HEK293T (cell line): ENCODE data around the gene KCNMA1.

Experiments used
- CTCF ChIA-PET: fragments of 350-600 bp; formaldehyde crosslinking; extraction: SDS; loops from one replicate; lab custom pipeline; 2021; ENCODE audit warnings: antibody characterized with exemption, inconsistent platforms; lab: Yijun Ruan, JAX
- POLR2A ChIA-PET: fragments of 350-600 bp; formaldehyde crosslinking; extraction: SDS; loops from one replicate; lab custom pipeline; 2020; ENCODE audit warnings: antibody characterized with exemption, inconsistent platforms; lab: Yijun Ruan, JAX
- DNase-seq: peaks from one replicate; pipeline ENCODE4 v3.0.0; 2012; ENCODE audit warnings: mixed read lengths; ENCODE audit errors: extremely low spot score
- ARNT ChIP-seq: fragments of 450-650 bp; IDR thresholded peaks from 2 replicates; pipeline ENCODE4 v1.6.1; 2017; ENCODE audit warnings: mild to moderate bottlenecking
- BHLHE40 ChIP-seq: fragments of 450-650 bp; IDR thresholded peaks from 2 replicates; pipeline ENCODE4 v1.6.1; 2016; ENCODE audit warnings: mild to moderate bottlenecking, moderate library complexity, borderline replicate concordance
- CTBP1 ChIP-seq: fragments of 450-650 bp; IDR thresholded peaks from 2 replicates; pipeline ENCODE4 v1.6.1; 2016; ENCODE audit warnings: borderline replicate concordance
- ELF4 ChIP-seq: fragments of 450-650 bp; IDR thresholded peaks from 2 replicates; pipeline ENCODE4 v1.6.1; 2017; ENCODE audit warnings: antibody characterized with exemption
- FOXA1 ChIP-seq: fragments of 450-650 bp; IDR thresholded peaks from 2 replicates; pipeline ENCODE4 v1.6.1; 2016; ENCODE audit warnings: mild to moderate bottlenecking
- FOXK2 ChIP-seq: fragments of 450-650 bp; IDR thresholded peaks from 2 replicates; pipeline ENCODE4 v1.6.1; 2016; ENCODE audit warnings: mild to moderate bottlenecking
- FOXM1 ChIP-seq: fragments of 450-650 bp; IDR thresholded peaks from 2 replicates; pipeline ENCODE4 v1.6.1; 2017; ENCODE audit warnings: mild to moderate bottlenecking, borderline replicate concordance
- HDGF ChIP-seq: fragments of 450-650 bp; IDR thresholded peaks from 2 replicates; pipeline ENCODE4 v1.6.1; 2017; ENCODE audit warnings: antibody characterized with exemption, borderline replicate concordance
- L3MBTL2 ChIP-seq: fragments of 450-650 bp; conservative IDR thresholded peaks from 2 replicates; pipeline ENCODE4 v1.6.1; 2016; ENCODE audit warnings: mild to moderate bottlenecking
- LEF1 ChIP-seq: fragments of 450-650 bp; IDR thresholded peaks from 2 replicates; pipeline ENCODE4 v1.6.1; 2017; ENCODE audit warnings: mild to moderate bottlenecking, borderline replicate concordance
- NFRKB ChIP-seq: fragments of 450-650 bp; IDR thresholded peaks from 2 replicates; pipeline ENCODE4 v1.6.1; 2016; ENCODE audit warnings: mild to moderate bottlenecking, moderate library complexity
- SP1 ChIP-seq: fragments of 450-650 bp; IDR thresholded peaks from 2 replicates; pipeline ENCODE4 v1.6.1; 2017
- SUZ12 ChIP-seq: fragments of 450-650 bp; IDR thresholded peaks from 2 replicates; pipeline ENCODE4 v1.6.1; 2016; ENCODE audit warnings: mild to moderate bottlenecking
- TARDBP ChIP-seq: fragments of 450-650 bp; IDR thresholded peaks from 2 replicates; pipeline ENCODE4 v1.6.1; 2016
- ZNF384 ChIP-seq: fragments of 450-650 bp; IDR thresholded peaks from 2 replicates; pipeline ENCODE4 v1.6.1; 2016
- TF ChIP-seq, protein P1 (sequence below): fragments of 450-650 bp; IDR thresholded peaks from 2 replicates; pipeline ENCODE4 v1.6.1; 2016

The KCNMA1 gene

DNA sequence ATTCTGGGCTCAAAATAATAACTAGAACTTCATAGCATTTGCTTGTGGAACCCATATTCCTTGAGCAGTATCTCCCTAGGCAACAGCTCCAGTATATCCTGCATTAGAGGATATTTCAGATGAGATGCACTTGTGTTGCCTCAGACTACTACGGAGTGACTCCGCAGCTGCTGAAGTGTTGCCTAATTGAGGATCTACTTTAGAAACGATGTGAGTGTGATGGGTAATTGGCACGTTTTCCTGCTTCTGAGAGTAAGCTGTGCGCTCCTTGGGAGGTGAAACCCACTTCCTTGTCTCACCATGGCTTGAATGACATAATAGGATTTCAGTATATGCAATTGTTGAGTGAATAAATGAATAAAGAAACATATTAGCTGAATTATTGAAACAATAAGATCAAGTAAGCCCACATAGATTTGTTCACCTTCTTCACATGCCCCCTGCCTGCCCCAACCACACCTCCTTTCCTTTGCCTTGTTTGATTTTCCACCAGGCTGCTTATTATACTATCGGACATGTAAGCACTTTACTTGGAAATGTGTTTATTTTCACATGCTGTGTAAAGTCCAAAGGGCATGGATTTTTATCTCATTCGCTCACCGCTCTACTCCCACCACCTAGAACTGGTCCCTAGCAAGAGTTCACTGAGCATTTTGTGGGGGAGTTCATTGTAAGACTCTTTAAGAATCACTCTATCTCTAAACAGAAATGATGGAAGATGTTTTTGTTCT lies 303.8 kb downstream of the KCNMA1 start:
- TF ChIP-seq CTBP1 (no peak), ZNF384 (no peak), SP1 (no peak), ELF4 (no peak), NFRKB (no peak), FOXA1 (no peak), TARDBP (no peak), BHLHE40 (no peak)
- TF ChIP-seq, protein P1, sequence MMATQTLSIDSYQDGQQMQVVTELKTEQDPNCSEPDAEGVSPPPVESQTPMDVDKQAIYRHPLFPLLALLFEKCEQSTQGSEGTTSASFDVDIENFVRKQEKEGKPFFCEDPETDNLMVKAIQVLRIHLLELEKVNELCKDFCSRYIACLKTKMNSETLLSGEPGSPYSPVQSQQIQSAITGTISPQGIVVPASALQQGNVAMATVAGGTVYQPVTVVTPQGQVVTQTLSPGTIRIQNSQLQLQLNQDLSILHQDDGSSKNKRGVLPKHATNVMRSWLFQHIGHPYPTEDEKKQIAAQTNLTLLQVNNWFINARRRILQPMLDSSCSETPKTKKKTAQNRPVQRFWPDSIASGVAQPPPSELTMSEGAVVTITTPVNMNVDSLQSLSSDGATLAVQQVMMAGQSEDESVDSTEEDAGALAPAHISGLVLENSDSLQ: no peak
- CTCF ChIA-PET: interaction anchor here (1.9 kb wide), 1 partner anchor 159 kb away, joined by 4 read pairs; no protein-coding TSS in a partner anchor
- DNase-seq: no peak
- POLR2A ChIA-PET: no interaction called here

DNA sequence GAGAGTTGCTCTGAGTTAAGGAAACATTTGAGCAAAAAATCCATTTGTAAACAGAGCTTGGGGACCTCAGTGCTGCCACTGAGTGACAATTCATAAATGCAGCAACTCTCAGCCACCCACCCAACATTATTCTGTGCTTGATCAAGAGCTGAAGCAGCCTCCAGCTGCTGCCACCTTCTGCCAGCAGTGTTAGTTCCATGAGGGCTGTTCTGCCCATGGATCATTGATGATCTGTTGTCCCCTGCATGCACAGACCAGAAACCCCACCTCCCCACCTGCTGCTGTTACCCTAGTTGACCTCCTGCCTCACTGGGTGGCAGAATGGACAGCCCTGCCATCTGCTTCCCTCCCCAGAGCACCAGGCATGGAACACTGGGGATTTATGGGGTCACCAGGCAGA lies 305.4 kb downstream of the KCNMA1 start:
- CTCF ChIA-PET: interaction anchor here (0.6 to 1.9 kb wide), 3 partner anchors 35 to 1643 kb away, joined by 3 to 4 read pairs (median 4); no protein-coding TSS in a partner anchor
- DNase-seq: no peak
- TF ChIP-seq ZNF384: no peak
- no peak for TF ChIP-seq ARNT
- TF ChIP-seq HDGF: no peak
- TF ChIP-seq LEF1: no peak
- no peak for TF ChIP-seq SP1
- TF ChIP-seq, protein P1: no peak
- POLR2A ChIA-PET: no interaction called here

DNA sequence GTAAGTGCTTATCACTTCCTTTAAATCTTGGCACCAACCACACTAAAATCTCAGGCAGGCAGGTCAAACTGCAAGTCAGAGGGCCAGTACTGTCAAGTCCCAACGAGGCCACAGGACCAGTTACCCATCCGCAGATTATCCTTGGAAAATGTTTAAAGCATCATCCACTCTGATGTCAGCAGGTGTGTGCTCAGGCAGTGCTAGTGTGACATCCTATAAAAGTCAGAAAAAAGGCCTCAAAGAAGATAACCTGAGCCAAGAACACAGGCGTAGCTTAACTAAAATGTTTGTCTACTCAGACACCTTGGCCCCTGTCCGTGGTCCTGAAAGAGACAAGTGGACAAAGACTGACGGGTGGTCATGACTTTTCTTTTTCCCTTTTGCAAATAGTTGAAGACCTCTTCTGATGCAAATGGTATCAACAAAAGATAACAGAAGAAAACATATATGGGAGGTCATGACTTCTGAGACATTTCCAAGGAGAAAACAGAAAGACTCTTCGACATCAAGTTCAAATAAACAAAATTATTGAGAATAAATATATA lies 309.3 kb downstream of the KCNMA1 start:
- DNase-seq: peak; percentile 32
- ChIA-PET CTCF (no interaction called here), POLR2A (no interaction called here)
- TF ChIP-seq SP1: no peak

DNA sequence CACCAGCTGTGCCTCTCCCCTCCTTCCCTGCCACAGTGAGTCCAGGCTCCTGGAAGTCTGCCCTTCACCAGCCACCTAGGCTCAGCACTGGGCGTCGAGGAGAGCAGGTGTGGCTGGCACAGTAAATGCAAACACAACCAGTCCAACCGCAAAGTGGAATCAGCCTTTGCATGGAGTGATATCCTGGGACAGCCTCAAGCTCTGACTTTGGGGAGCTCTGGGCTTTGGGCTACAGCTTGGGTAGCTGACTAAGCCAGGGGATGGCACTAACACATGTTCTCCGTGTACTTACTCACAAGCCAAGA lies 312.4 kb downstream of the KCNMA1 start:
- ChIA-PET POLR2A (no interaction called here), CTCF (interaction anchor here (0.7 to 1.5 kb wide), 2 partner anchors 70 to 1875 kb away, joined by 3 to 5 read pairs; no protein-coding TSS in a partner anchor)
- no peak for DNase-seq
- TF ChIP-seq FOXM1 (no peak), ELF4 (no peak), LEF1 (no peak), NFRKB (no peak), ARNT (no peak), TARDBP (no peak), CTBP1 (no peak), SUZ12 (no peak), L3MBTL2 (no peak), FOXK2 (no peak), BHLHE40 (no peak)

DNA sequence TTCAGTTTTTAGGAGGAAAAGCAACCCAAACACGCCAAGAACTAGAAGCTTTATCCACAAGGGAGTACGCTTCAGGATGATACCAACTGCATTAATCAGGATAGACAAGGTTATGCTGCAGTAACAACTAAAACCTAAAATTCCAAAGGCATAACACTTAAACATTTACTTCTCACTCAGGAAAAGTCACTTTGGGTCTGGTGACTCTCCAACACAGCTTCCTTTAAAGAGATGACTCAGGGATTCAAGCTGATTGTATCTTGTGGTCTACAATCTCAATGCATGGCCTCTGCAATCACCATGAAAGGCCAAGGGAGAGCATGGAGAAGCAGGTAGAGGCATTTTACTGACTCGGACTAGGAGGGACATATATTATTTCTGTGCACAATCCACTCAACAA lies 315.8 kb downstream of the KCNMA1 start:
- CTCF ChIA-PET: no interaction called here
- DNase-seq: no peak

DNA sequence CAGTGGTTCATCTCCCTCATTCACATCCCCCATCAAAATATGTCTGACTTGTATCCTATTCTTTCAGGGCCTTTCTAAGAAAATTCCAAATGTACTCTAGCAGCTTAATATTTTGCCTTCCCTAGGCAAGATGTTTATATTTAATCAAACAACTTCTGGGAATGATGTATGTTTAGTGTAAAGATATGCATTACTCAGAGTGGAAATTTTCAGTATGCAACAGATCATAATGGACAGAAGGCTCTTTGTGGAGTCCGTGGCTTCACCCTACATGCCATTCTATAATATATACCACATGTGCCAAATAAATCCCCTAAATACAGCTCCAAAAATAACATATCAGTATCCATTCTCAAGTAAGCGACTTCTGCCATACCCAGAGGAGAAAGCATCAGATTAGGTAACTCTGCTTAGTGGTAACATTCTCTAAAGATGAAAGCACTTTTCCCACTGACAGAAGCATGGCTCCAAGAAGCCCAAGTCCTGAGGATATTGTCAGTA lies 316.6 kb downstream of the KCNMA1 start:
- ChIA-PET POLR2A (no interaction called here), CTCF (no interaction called here)
- TF ChIP-seq NFRKB (no peak), CTBP1 (no peak), SP1 (no peak)
- DNase-seq: no peak

More for the DNA sequence above, 315.8 kb downstream of the KCNMA1 start:
- POLR2A ChIA-PET: no interaction called here
- TF ChIP-seq BHLHE40: no peak
- no peak for TF ChIP-seq ELF4
- no peak for TF ChIP-seq SP1
- TF ChIP-seq, protein P1: no peak
- no peak for TF ChIP-seq FOXM1
- no peak for TF ChIP-seq FOXK2
- no peak for TF ChIP-seq LEF1

DNA sequence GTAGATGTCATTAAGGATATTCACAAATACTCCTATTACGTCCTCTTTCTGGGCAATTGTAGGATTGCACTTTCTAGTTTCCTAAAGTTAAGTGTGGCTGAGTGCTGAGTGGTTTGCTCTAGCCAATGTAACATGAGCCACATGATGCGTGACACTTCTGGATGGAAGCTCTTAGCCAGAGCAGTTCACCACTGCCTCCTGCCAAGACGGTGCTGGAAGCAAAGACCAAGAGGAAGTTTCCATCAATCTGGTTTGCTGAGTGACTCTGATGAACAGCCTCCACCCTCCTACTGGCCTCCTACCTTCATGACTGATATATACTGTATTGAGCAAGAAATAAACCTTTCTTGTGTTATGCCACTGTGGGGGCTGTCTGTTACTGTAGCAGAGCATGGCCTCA lies 318.1 kb downstream of the KCNMA1 start:
- POLR2A ChIA-PET: no interaction called here
- TF ChIP-seq FOXM1: no peak
- no peak for TF ChIP-seq FOXK2
- TF ChIP-seq BHLHE40: no peak
- TF ChIP-seq L3MBTL2: no peak
- no peak for DNase-seq
- CTCF ChIA-PET: no interaction called here
